ENCODE results near the gene JSRP1. TPM values are rescaled to one million over a fixed set of nuclear protein-coding genes. Genes with fewer than 3 reads are reported as not detected.
A peak's percentile ranks its signal among the peaks of the same experiment; 100 is the strongest.

Gene JSRP1
- polyA plus RNA-seq, 1 donor = 2.2 TPM

- no peak overlapping the region for H3K27ac ChIP-seq (ENCODE audit: low read length)
- peaks cover 27% of the 10 kb centered on the region for H3K36me3 ChIP-seq (ENCODE audit: control insufficient read depth, insufficient read depth, low read length)
- peak overlapping the region; percentile 27 for H3K4me3 ChIP-seq (ENCODE audit: low read length)
- H3K9me3 ChIP-seq (ENCODE audit: control insufficient read depth, low read depth, low read length) = peaks cover 26% of the 10 kb centered on the region
- peaks cover 58% of the 10 kb centered on the region for H3K27me3 ChIP-seq (ENCODE audit: control insufficient read depth, insufficient read depth, low read length)
- no CpG with 5 or more reads among the region's 125 CpGs for WGBS (ENCODE audit: insufficient coverage, low lambda C conversion rate)
- H3K4me1 ChIP-seq (ENCODE audit: control insufficient read depth, insufficient read depth, low read length) = peaks cover 32% of the 10 kb centered on the region
- peak in 1 of 2 donors; percentile 62 for DNase-seq
Measured at GRCh38 chr19:2251106-2252054, 4.8 kb downstream of the JSRP1 start.

GRCh38 chr19:2250766-2251105 lies 5.5 kb downstream of the JSRP1 start:
- peaks cover 32% of the 10 kb centered on the region for H3K4me1 ChIP-seq (ENCODE audit: control insufficient read depth, insufficient read depth, low read length)
- DNase-seq = no peak
- no CpG with 5 or more reads among the region's 40 CpGs for WGBS (ENCODE audit: insufficient coverage, low lambda C conversion rate)
- peaks cover 33% of the 10 kb centered on the region for H3K36me3 ChIP-seq (ENCODE audit: control insufficient read depth, insufficient read depth, low read length)
- no peak overlapping the region for H3K4me3 ChIP-seq (ENCODE audit: low read length)
- peaks cover 55% of the 10 kb centered on the region for H3K27me3 ChIP-seq (ENCODE audit: control insufficient read depth, insufficient read depth, low read length)
- H3K27ac ChIP-seq (ENCODE audit: low read length) = no peak overlapping the region
- H3K9me3 ChIP-seq (ENCODE audit: control insufficient read depth, low read depth, low read length) = peaks cover 26% of the 10 kb centered on the region

DNA sequence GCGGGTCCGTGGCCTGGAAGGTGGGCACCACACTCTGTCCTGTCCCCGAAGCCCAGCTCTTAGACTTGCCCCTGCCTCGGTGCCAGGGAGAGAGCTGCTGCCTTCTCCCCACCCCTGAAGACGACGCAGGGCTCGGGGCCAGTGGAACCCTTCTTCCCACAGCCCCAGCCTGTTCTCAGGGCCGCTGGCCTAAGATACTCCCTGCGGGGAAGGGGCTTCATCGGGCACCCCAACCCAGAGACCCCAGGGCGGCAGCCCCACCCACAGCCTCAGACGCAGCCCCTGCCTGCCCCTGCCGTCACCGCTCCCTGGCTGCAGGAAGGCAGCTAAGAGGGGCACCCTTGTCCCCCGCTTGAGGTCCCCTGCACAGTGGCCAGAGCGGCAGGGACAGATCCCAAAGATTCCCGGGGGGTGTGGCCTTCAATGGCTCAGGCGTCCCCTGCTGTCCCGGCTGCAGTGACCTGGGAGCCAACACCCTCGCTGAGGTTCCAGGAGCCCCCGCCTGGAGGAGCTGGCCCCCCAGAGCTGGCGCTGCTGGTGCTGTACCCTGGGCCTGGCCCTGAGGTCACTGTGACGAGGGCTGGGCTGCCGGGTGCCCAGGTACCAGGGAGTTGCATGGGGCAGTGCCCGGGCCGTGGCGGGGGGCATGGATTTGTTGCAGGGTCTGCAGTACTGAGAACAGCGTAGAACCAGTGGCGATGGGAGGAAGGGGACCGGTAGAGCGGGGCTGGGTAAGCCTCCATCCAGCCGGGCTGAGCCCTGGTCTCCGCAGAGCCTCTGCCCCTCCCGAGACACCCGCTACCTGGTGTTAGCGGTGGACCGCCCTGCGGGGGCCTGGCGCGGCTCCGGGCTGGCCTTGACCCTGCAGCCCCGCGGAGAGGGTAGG lies 6.1 kb downstream of the JSRP1 start:
- Histone ChIP-seq H3K36me3 (ENCODE audit: control insufficient read depth, insufficient read depth, low read length) (peaks cover 39% of the 10 kb centered on the region), H3K4me1 (ENCODE audit: control insufficient read depth, insufficient read depth, low read length) (peaks cover 32% of the 10 kb centered on the region), H3K9me3 (ENCODE audit: control insufficient read depth, low read depth, low read length) (peaks cover 26% of the 10 kb centered on the region), H3K4me3 (ENCODE audit: low read length) (no peak overlapping the region), H3K27me3 (ENCODE audit: control insufficient read depth, insufficient read depth, low read length) (peaks cover 55% of the 10 kb centered on the region), H3K27ac (ENCODE audit: low read length) (no peak overlapping the region)
- no CpG with 5 or more reads among the region's 43 CpGs for WGBS (ENCODE audit: insufficient coverage, low lambda C conversion rate)
- DNase-seq = no peak

- no peak within 1 kb of the TSS for H3K4me3 ChIP-seq (ENCODE audit: low read length)
- peaks cover 49% of the 10 kb centered on the region for H3K27me3 ChIP-seq (ENCODE audit: control insufficient read depth, insufficient read depth, low read length)
- no CpG with 5 or more reads among the region's 27 CpGs for WGBS (ENCODE audit: insufficient coverage, low lambda C conversion rate)
- peaks cover 26% of the 10 kb centered on the region for H3K9me3 ChIP-seq (ENCODE audit: control insufficient read depth, low read depth, low read length)
- H3K27ac ChIP-seq (ENCODE audit: low read length) = no peak within 1 kb of the TSS
- H3K4me1 ChIP-seq (ENCODE audit: control insufficient read depth, insufficient read depth, low read length) = peaks cover 38% of the 10 kb centered on the region
- no peak for DNase-seq
- peaks cover 48% of the 10 kb centered on the region for H3K36me3 ChIP-seq (ENCODE audit: control insufficient read depth, insufficient read depth, low read length)
Measured at GRCh38 chr19:2249010-2249866, 7.0 kb downstream of the JSRP1 start, which contains the start of gene AMH. Gene AMH, plus strand, starts transcription at chr19:2249323. Its CDS starts 10 bp downstream, at chr19:2249333.

GRCh38 chr19:2248136-2249009 lies 7.8 kb downstream of the JSRP1 start:
- Histone ChIP-seq H3K36me3 (ENCODE audit: control insufficient read depth, insufficient read depth, low read length) (peaks cover 55% of the 10 kb centered on the region), H3K27me3 (ENCODE audit: control insufficient read depth, insufficient read depth, low read length) (peaks cover 41% of the 10 kb centered on the region), H3K27ac (ENCODE audit: low read length) (no peak overlapping the region), H3K9me3 (ENCODE audit: control insufficient read depth, low read depth, low read length) (peaks cover 25% of the 10 kb centered on the region), H3K4me1 (ENCODE audit: control insufficient read depth, insufficient read depth, low read length) (peaks cover 40% of the 10 kb centered on the region), H3K4me3 (ENCODE audit: low read length) (no peak overlapping the region)
- WGBS (ENCODE audit: insufficient coverage, low lambda C conversion rate) = no CpG with 5 or more reads among the region's 21 CpGs
- no peak for DNase-seq

DNA sequence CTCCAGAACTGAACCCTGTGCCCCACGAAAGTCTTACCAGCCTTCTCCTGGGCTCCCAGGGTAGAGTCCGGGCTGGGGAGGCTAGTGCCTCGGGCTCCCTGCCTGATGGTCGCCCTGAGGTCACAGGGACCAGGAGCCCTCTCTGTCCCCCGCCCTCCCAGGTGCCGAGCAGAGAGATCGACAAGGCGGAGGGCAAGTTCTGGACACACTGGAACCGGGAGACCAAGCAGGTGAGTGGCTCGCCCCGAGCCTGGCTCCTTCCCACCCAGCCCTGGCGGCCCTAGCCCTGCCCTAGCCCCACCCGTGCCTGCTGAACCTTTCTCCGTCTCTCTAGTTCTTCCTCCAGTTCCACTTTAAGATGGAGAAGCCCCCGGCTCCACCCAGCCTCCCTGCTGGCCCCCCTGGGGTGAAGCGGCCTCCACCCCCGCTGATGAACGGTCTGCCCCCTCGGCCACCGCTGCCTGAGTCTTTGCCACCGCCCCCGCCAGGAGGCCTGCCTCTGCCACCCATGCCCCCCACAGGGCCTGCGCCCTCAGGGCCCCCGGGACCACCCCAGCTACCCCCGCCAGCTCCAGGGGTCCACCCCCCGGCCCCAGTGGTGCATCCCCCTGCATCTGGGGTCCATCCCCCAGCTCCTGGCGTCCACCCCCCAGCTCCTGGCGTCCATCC lies 8.7 kb downstream of the JSRP1 start:
- Histone ChIP-seq H3K36me3 (ENCODE audit: control insufficient read depth, insufficient read depth, low read length) (peaks cover 60% of the 10 kb centered on the region), H3K4me1 (ENCODE audit: control insufficient read depth, insufficient read depth, low read length) (peaks cover 40% of the 10 kb centered on the region), H3K27me3 (ENCODE audit: control insufficient read depth, insufficient read depth, low read length) (peaks cover 33% of the 10 kb centered on the region), H3K27ac (ENCODE audit: low read length) (no peak overlapping the region), H3K4me3 (ENCODE audit: low read length) (no peak overlapping the region), H3K9me3 (ENCODE audit: control insufficient read depth, low read depth, low read length) (peaks cover 17% of the 10 kb centered on the region)
- WGBS (ENCODE audit: insufficient coverage, low lambda C conversion rate) = no CpG with 5 or more reads among the region's 28 CpGs
- no peak for DNase-seq

DNA sequence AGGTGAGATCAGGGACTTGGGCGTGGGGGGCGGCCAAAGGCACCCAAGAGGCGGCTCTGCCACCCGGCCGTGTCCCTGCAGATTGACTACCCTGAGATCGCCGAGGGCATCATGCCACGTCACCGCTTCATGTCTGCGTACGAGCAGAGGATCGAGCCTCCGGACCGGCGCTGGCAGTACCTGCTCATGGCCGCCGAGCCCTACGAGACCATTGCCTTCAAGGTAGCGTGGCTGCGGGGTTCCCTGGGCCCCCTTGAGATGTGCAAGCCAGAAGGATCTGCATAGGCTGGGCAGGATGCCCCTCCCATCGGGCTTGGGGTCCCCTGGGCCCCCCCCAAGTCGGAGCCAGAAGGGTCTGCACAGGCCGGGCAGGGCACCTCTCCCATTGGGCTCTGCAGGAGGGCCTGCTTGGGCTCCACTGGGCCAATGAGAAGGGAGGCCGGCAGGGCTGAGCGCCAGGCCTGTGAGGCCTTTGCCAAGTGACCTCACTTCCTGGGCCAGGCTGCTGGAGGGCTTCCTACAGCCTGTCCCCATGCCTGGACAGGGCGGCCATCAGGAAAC lies 9.3 kb downstream of the JSRP1 start:
- no peak for DNase-seq
- H3K4me3 ChIP-seq (ENCODE audit: low read length) = no peak overlapping the region
- peaks cover 40% of the 10 kb centered on the region for H3K4me1 ChIP-seq (ENCODE audit: control insufficient read depth, insufficient read depth, low read length)
- peaks cover 10% of the 10 kb centered on the region for H3K9me3 ChIP-seq (ENCODE audit: control insufficient read depth, low read depth, low read length)
- peaks cover 60% of the 10 kb centered on the region for H3K36me3 ChIP-seq (ENCODE audit: control insufficient read depth, insufficient read depth, low read length)
- H3K27me3 ChIP-seq (ENCODE audit: control insufficient read depth, insufficient read depth, low read length) = peaks cover 26% of the 10 kb centered on the region
- WGBS (ENCODE audit: insufficient coverage, low lambda C conversion rate) = no CpG with 5 or more reads among the region's 26 CpGs
- H3K27ac ChIP-seq (ENCODE audit: low read length) = no peak overlapping the region

- no CpG with 5 or more reads among the region's 25 CpGs for WGBS (ENCODE audit: insufficient coverage, low lambda C conversion rate)
- Histone ChIP-seq H3K27ac (ENCODE audit: low read length) (no peak overlapping the region), H3K4me1 (ENCODE audit: control insufficient read depth, insufficient read depth, low read length) (peaks cover 44% of the 10 kb centered on the region), H3K36me3 (ENCODE audit: control insufficient read depth, insufficient read depth, low read length) (peaks cover 60% of the 10 kb centered on the region), H3K9me3 (ENCODE audit: control insufficient read depth, low read depth, low read length) (peaks cover 7% of the 10 kb centered on the region), H3K4me3 (ENCODE audit: low read length) (no peak overlapping the region), H3K27me3 (ENCODE audit: control insufficient read depth, insufficient read depth, low read length) (peaks cover 20% of the 10 kb centered on the region)
- no peak for DNase-seq
Measured at GRCh38 chr19:2246014-2246620, 10.1 kb downstream of the JSRP1 start.

Data from large intestine (tissue), 3 donors.